ENCODE measurements around the gene AP3S2.
A peak's percentile ranks its signal among the peaks of the same experiment; 100 is the strongest.
"Not testable (repeated sequence)": the region's sequence is repeated elsewhere in the genome, so short reads cannot be mapped to it uniquely, and the experiment has no call there.

The AP3S2 gene

GRCh38 chr15:89903015-89903857 lies 9.4 kb upstream of the AP3S2 start:
- no peak for DNase-seq

GRCh38 chr15:89900849-89901248 lies 7.1 kb upstream of the AP3S2 start:
- no peak for DNase-seq

- no peak for DNase-seq
These were observed 6.3 kb upstream of the AP3S2 start for GRCh38 chr15:89899951-89900567.

- DNase-seq, result no peak
These were observed 5.6 kb upstream of the AP3S2 start for GRCh38 chr15:89899295-89899945.

- DNase-seq, result peak; percentile 21
These were observed 5.0 kb upstream of the AP3S2 start for GRCh38 chr15:89898614-89899294.

- no peak for DNase-seq
These were observed 4.4 kb upstream of the AP3S2 start for GRCh38 chr15:89898146-89898545.

GRCh38 chr15:89893027-89893426 lies 767 bp downstream of the AP3S2 start:
- peak; percentile 48 for DNase-seq

- DNase-seq, result no peak
These were observed 5.5 kb downstream of the AP3S2 start for GRCh38 chr15:89888214-89888804.

GRCh38 chr15:89885611-89886010 lies 8.2 kb downstream of the AP3S2 start:
- DNase-seq, result no peak

GRCh38 chr15:89885179-89885578 lies 8.6 kb downstream of the AP3S2 start:
- DNase-seq, result not testable (repeated sequence)

GRCh38 chr15:89883518-89883917 lies 10.3 kb downstream of the AP3S2 start:
- no peak for DNase-seq

- no peak for DNase-seq
These were observed 13.1 kb downstream of the AP3S2 start for GRCh38 chr15:89880727-89881126.

- DNase-seq, result no peak
These were observed 15.5 kb downstream of the AP3S2 start for GRCh38 chr15:89878323-89878722.

- no peak for DNase-seq
These were observed 16.7 kb downstream of the AP3S2 start for GRCh38 chr15:89877083-89877425.

- DNase-seq, result no peak
These were observed 17.3 kb downstream of the AP3S2 start for GRCh38 chr15:89876396-89877082.

- no peak for DNase-seq
These were observed 18.1 kb downstream of the AP3S2 start for GRCh38 chr15:89875741-89876140.

- peak; percentile 51 for DNase-seq
These were observed 18.7 kb downstream of the AP3S2 start for GRCh38 chr15:89874926-89875564.

- DNase-seq, result no peak
These were observed 23.0 kb downstream of the AP3S2 start for GRCh38 chr15:89870688-89871288.

- no peak for DNase-seq
These were observed 23.8 kb downstream of the AP3S2 start for GRCh38 chr15:89870006-89870405.

- not testable (repeated sequence) for DNase-seq
These were observed 24.3 kb downstream of the AP3S2 start for GRCh38 chr15:89869490-89869889.

GRCh38 chr15:89864958-89865739 lies 28.6 kb downstream of the AP3S2 start:
- DNase-seq, result no peak

Data from GF-D8 (cell line).